ENCODE data around the gene PXYLP1. TPM values are rescaled to one million over a fixed set of nuclear protein-coding genes. Genes with fewer than 3 reads are reported as not detected.

Gene PXYLP1
- total RNA-seq, 2 donors from 2014 or later, result 37.7 to 53.6 TPM

GRCh38 chr3:141275032-141275422 is 43.4 kb downstream of the PXYLP1 start:
- Mint-ChIP-seq H3K36me3 (ENCODE audit: low read depth) (peaks cover 9% of the 10 kb centered on the region), H3K4me1 (no peaks in the 10 kb centered on the region), H3K27ac (no peak overlapping the region), H3K27me3 (ENCODE audit: insufficient read depth) (no peaks in the 10 kb centered on the region), H3K9me3 (no peaks in the 10 kb centered on the region), H3K4me3 (no peak overlapping the region)
- Histone ChIP-seq H3K9ac (ENCODE audit: extremely low read depth, low read length, poor library complexity, severe bottlenecking) (no peak overlapping the region), H3K36me3 (ENCODE audit: control insufficient read depth, insufficient read depth, low read length) (peaks cover 10% of the 10 kb centered on the region), H3K27ac (ENCODE audit: low read depth, low read length) (no peak overlapping the region), H3K9me3 (ENCODE audit: control insufficient read depth, low read length) (no peaks in the 10 kb centered on the region), H3K4me1 (ENCODE audit: control insufficient read depth, insufficient read depth, low read length) (no peaks in the 10 kb centered on the region), H3K4me3 (ENCODE audit: low read length) (no peak overlapping the region), H3K27me3 (ENCODE audit: control insufficient read depth, insufficient read depth, low read length, poor library complexity, severe bottlenecking) (no peaks in the 10 kb centered on the region)
- TF ChIP-seq CTCF (conservative IDR thresholded peaks at IDR 0.05), result no peak
- no peak for DNase-seq
- WGBS, 2 experiments (ENCODE audit: insufficient coverage in 1 of 2, insufficient read length in 1 of 2), result 93% methylated on average over 1 of the region's 1 CpG; no CpG with 5 or more reads in 1 of the 2 experiments

GRCh38 chr3:141275511-141275910 is 43.9 kb downstream of the PXYLP1 start:
- H3K9me3 ChIP-seq (ENCODE audit: control insufficient read depth, low read length), result no peaks in the 10 kb centered on the region
- WGBS, 2 experiments (ENCODE audit: insufficient coverage in 1 of 2, insufficient read length in 1 of 2), result 92% methylated on average over 1 of the region's 2 CpGs; no CpG with 5 or more reads in 1 of the 2 experiments
- H3K4me1 ChIP-seq (ENCODE audit: control insufficient read depth, insufficient read depth, low read length), result no peaks in the 10 kb centered on the region
- Mint-ChIP-seq H3K27me3 (ENCODE audit: insufficient read depth) (no peaks in the 10 kb centered on the region), H3K9me3 (no peaks in the 10 kb centered on the region), H3K4me3 (no peak overlapping the region), H3K4me1 (no peaks in the 10 kb centered on the region), H3K27ac (no peak overlapping the region), H3K36me3 (ENCODE audit: low read depth) (peaks cover 10% of the 10 kb centered on the region)
- DNase-seq, result no peak
- H3K4me3 ChIP-seq (ENCODE audit: low read length), result no peak overlapping the region
- H3K27ac ChIP-seq (ENCODE audit: low read depth, low read length), result no peak overlapping the region
- no peak overlapping the region for H3K9ac ChIP-seq (ENCODE audit: extremely low read depth, low read length, poor library complexity, severe bottlenecking)
- no peak for TF ChIP-seq CTCF (conservative IDR thresholded peaks at IDR 0.05)
- peaks cover 13% of the 10 kb centered on the region for H3K36me3 ChIP-seq (ENCODE audit: control insufficient read depth, insufficient read depth, low read length)
- no peaks in the 10 kb centered on the region for H3K27me3 ChIP-seq (ENCODE audit: control insufficient read depth, insufficient read depth, low read length, poor library complexity, severe bottlenecking)

- peaks cover 18% of the 10 kb centered on the region for H3K36me3 ChIP-seq (ENCODE audit: control insufficient read depth, insufficient read depth, low read length)
- H3K9ac ChIP-seq (ENCODE audit: extremely low read depth, low read length, poor library complexity, severe bottlenecking), result no peak overlapping the region
- no peak for DNase-seq
- no peak overlapping the region for H3K4me3 Mint-ChIP-seq
- H3K9me3 Mint-ChIP-seq, result no peaks in the 10 kb centered on the region
- H3K27ac ChIP-seq (ENCODE audit: low read depth, low read length), result no peak overlapping the region
- no peaks in the 10 kb centered on the region for H3K27me3 Mint-ChIP-seq (ENCODE audit: insufficient read depth)
- peaks cover 14% of the 10 kb centered on the region for H3K36me3 Mint-ChIP-seq (ENCODE audit: low read depth)
- H3K4me1 Mint-ChIP-seq, result no peaks in the 10 kb centered on the region
- H3K27me3 ChIP-seq (ENCODE audit: control insufficient read depth, insufficient read depth, low read length, poor library complexity, severe bottlenecking), result no peaks in the 10 kb centered on the region
- no peaks in the 10 kb centered on the region for H3K4me1 ChIP-seq (ENCODE audit: control insufficient read depth, insufficient read depth, low read length)
- no peak overlapping the region for H3K27ac Mint-ChIP-seq
- WGBS, 2 experiments (ENCODE audit: insufficient coverage in 1 of 2, insufficient read length in 1 of 2), result 95 to 97% methylated on average over 6 of the region's 7 CpGs
- no peak for TF ChIP-seq CTCF (conservative IDR thresholded peaks at IDR 0.05)
- H3K4me3 ChIP-seq (ENCODE audit: low read length), result no peak overlapping the region
- H3K9me3 ChIP-seq (ENCODE audit: control insufficient read depth, low read length), result no peaks in the 10 kb centered on the region
Measured at GRCh38 chr3:141275973-141276372, 44.3 kb downstream of the PXYLP1 start.

Measured in endodermal cell (in vitro differentiated cells).